ENCODE results near the gene HYPK.

HYPK gene

GRCh38 chr15:43800286-43801141, at the start of gene HYPK:
Gene HYPK (plus strand): TSS chr15:43800599. CDS start chr15:43800623, 24 bp downstream.
- peak; percentile 72 to 87 for DNase-seq

GRCh38 chr15:43751885-43752284, 48.5 kb upstream of the HYPK start:
- no peak for DNase-seq

- DNase-seq = no peak
Measured at GRCh38 chr15:43762824-43763223, 37.6 kb upstream of the HYPK start.

- DNase-seq = no peak
Measured at GRCh38 chr15:43763819-43764446, 36.5 kb upstream of the HYPK start.

GRCh38 chr15:43769584-43770228, 30.7 kb upstream of the HYPK start:
- DNase-seq = peak; percentile 10 to 52

GRCh38 chr15:43771816-43772215, 28.6 kb upstream of the HYPK start:
- no peak for DNase-seq

- no peak for DNase-seq
Measured at GRCh38 chr15:43772624-43773023, 27.8 kb upstream of the HYPK start.

GRCh38 chr15:43774062-43774461, 26.3 kb upstream of the HYPK start:
- no peak for DNase-seq

- peak; percentile 86 to 92 for DNase-seq
Measured at GRCh38 chr15:43775411-43775965, 24.9 kb upstream of the HYPK start.

- DNase-seq = peak; percentile 44 to 64
Measured at GRCh38 chr15:43776101-43776717, 24.2 kb upstream of the HYPK start.

GRCh38 chr15:43776718-43777266, 23.6 kb upstream of the HYPK start, which contains the start of gene ELL3:
Gene ELL3 (minus strand): TSS chr15:43776966. CDS start chr15:43776901, 65 bp downstream.
- DNase-seq = peak; percentile 80 to 81

- DNase-seq = peak; percentile 80 to 87
Measured at GRCh38 chr15:43777267-43777914, 23.0 kb upstream of the HYPK start.

GRCh38 chr15:43779016-43779415, 21.4 kb upstream of the HYPK start:
- no peak for DNase-seq

- DNase-seq = no peak
Measured at GRCh38 chr15:43789409-43789808, 11.0 kb upstream of the HYPK start.

- DNase-seq = peak; percentile 99 to 100
Measured at GRCh38 chr15:43791993-43792760, 8.2 kb upstream of the HYPK start, which contains the start of gene SERF2. Gene SERF2 (plus strand): TSS chr15:43792320. CDS start chr15:43792377, 57 bp downstream.

GRCh38 chr15:43792761-43793476, 7.5 kb upstream of the HYPK start:
- no peak for DNase-seq

GRCh38 chr15:43793647-43794046, 6.8 kb upstream of the HYPK start:
- no peak for DNase-seq

GRCh38 chr15:43794269-43795037, 5.9 kb upstream of the HYPK start:
- no peak for DNase-seq

GRCh38 chr15:43795197-43795596, 5.2 kb upstream of the HYPK start:
- DNase-seq = no peak

GRCh38 chr15:43795997-43796396, 4.4 kb upstream of the HYPK start:
- no peak for DNase-seq

All from NCI-H524 (cell line).